GM19193 (cell line): ENCODE data around the gene OCEL1.

Experiments used
- POLR2A ChIP-seq: IDR thresholded peaks from 4 replicates; pipeline ENCODE4 v1.6.1; 2011; ENCODE audit not compliant: insufficient read depth, insufficient read length; ENCODE audit errors: extremely low read depth

The OCEL1 gene

DNA sequence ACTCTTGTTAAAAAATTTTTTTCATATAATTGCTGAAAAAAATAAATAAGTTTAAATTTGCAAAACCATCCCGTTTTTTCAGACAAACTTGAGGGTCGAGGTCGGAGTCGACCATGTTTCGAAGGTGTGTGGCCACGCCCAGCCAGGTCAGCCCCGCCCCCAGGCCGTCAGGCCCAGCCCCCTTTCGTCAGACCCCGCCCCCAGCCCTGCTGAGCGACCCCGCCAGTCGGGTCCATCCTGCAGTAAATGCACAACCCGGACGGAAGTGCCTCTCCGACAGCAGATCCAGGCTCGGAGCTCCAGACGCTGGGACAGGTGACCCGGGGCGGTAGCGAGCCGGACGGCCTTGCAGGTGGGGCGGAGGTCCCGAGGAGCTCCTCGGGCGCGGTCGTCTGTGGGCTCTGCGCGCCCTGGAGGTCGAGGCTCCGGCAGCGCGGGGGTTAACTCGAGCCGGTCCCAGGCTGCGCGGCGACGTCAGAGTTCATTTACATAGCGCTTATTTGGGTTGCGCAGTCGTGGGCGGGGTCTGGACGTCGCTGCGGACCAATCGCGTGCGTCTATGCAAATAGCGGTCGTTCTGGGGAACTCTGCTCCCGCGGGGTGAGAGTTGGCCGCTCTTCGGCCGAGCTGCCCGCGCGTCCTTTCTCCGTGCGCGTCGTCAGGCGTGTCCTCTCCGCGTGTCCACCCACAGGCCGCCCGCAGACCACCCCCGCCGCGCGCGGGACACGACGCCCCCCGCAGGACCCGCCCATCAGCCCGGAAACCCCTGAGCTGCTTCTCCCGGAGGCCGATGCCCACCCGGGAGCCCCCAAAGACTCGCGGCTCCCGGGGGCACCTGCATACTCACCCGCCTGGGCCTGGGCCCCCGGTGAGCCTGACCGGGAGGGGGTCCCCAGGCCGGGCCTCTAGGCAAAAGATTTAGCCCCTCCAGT is at the start of gene OCEL1:
TSS of gene OCEL1 (plus strand) at position 225 of the 932 bp plus-strand sequence. CDS start at position 247, 22 bp downstream.
- TF ChIP-seq POLR2A = peak; percentile 89

GRCh38 chr19:17178291-17178690 is 47.7 kb upstream of the OCEL1 start:
- no peak for TF ChIP-seq POLR2A

DNA sequence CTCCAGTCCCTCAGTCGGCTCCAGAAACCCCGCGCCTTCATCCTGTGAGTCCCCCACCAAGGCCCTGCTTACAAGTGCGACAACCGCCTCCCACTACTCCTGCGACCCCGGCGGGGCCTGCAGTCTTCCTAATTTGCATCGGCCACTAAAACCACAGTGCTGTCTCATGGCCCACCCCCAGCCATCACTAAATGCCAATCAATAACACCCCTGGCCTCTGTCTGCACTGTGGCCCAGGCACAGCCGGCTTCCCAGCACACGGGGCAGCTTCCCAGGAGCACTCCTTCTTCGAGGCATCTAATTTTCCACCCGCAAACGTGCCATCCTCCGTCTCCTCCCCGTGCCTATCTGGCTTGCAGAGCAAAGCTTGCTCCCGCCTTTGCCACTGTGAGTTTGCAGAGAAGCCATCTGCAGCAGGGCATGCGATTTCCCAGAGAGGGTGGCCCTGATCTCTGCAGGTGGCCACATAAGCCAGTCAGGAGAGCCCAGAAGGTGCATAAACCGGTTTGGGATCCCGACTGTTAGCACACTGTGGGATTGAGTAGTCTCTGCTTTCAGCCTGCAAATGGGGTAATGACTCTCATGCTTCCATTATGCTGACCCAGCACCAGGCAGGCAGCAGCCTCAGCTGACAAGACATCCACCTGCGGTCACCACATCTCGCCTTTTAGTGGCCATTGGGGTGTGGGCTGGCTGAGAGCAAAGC is 44.9 kb upstream of the OCEL1 start:
- TF ChIP-seq POLR2A = no peak

- TF ChIP-seq POLR2A = no peak
These were observed 42.7 kb upstream of the OCEL1 start for GRCh38 chr19:17183271-17183761.

- no peak for TF ChIP-seq POLR2A
These were observed 42.1 kb upstream of the OCEL1 start for GRCh38 chr19:17183858-17184321.

DNA sequence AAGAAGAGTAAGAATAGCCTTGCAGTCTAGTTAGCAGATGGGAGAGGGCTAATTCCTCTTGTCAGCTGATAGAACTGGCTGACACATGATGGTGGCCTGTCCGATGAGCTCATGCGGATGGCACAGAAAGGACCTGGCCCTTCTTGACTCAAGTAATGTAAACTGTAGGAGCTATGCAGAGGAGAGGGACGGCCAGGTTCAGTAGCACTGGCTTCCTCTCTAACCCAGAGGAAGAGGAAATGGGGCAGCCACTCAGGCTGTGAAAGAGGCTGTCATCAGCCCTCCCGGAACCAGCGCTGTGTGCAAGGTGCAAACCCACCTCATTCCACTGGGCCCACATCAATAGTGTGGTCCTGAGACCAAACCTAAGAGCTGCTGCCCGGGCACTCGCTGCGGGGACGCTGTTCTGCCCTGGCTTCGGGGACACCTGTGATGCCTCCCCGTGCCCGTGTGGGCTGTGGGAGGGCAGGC is 41.6 kb upstream of the OCEL1 start:
- peak; percentile 29 for TF ChIP-seq POLR2A

DNA sequence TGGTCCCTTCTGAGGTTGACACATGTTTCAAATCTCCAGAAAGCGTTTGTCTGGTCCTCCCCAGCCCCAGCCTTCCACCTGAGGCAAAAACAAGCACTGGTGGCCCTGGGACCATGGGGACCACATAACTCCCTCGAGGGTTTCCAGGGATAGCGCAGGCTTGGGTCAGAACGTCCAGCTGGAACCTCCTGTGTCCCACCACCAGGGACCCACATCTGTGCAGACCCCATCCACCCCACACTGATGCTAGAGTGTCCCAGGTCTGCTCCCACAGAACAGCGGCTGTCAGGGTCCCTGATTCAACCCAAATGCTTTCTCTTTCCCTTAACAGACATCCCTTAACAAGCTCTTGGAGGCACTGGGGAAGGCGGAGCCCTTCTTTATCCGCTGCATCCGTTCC is 40.4 kb upstream of the OCEL1 start:
- TF ChIP-seq POLR2A = no peak

- no peak for TF ChIP-seq POLR2A
These were observed 33.3 kb upstream of the OCEL1 start for GRCh38 chr19:17192751-17193150.

- no peak for TF ChIP-seq POLR2A
These were observed 31.4 kb upstream of the OCEL1 start for GRCh38 chr19:17194608-17195007.

DNA sequence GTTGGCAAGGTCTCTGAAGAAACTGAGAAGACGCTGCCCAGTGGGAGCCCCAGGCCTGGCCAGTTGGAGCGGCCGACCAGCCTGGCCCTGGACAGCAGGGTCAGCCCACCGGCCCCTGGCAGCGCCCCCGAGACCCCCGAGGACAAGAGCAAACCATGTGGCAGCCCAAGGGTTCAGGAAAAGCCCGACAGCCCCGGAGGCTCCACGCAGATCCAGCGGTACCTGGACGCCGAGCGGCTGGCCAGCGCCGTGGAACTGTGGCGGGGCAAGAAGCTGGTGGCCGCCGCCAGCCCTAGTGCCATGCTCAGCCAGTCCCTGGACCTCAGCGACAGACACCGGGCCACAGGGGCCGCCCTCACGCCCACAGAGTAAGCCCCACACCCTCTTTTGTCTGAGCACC is 30.9 kb upstream of the OCEL1 start:
- no peak for TF ChIP-seq POLR2A

GRCh38 chr19:17196610-17197009 is 29.4 kb upstream of the OCEL1 start:
- no peak for TF ChIP-seq POLR2A

DNA sequence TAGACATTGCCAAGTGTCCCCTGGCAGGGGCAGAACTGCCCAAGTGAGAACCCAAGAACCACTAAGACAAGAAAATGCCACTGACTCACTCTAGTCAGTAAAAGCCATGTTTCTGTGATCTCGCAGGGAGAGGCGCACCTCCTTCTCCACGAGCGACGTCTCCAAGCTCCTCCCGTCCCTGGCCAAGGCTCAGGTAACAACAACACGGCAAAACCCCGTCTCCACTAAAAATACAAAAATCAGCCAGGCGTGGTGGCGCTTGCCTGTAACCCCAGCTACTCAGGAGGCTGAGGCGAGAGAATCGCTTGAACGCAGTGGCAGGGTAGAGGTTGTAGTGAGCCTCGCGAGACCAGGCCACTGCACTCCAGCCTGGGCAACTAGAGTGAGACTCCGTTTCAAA is 28.4 kb upstream of the OCEL1 start:
- no peak for TF ChIP-seq POLR2A

DNA sequence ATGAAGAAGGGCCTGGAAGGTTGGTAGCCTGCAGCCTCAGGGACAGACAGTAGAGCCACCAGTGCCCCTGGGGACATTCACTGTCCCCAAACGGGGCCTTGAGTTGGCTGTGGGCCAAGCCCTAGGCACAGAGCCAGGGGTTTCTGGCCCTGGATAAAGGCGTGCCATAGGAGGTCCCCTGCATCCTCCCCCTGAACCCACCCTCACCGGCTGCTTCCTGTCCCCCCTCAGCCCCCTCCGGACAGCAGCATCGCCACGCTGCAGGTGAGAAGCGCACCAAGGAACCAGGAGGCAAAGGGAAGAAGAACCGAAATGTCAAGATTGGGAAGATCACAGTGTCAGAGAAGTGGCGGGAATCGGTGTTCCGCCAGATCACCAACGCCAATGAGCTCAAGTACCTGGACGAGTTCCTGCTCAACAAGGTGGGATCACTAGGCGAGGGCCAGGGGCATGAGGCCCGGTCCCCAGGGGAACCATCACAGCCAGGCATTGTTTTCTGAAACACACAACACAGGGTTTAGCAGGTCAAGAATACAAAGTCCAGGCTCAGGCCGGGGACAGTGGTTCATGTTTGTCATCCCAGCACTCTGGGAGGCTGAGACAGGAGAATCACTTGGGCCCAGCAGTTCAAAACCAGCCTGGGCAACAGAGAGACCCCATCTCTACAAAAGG is 25.5 kb upstream of the OCEL1 start:
- TF ChIP-seq POLR2A = no peak

- no peak for TF ChIP-seq POLR2A
These were observed 23.8 kb upstream of the OCEL1 start for GRCh38 chr19:17202249-17202648.

GRCh38 chr19:17202713-17203112 is 23.3 kb upstream of the OCEL1 start:
- TF ChIP-seq POLR2A = no peak

DNA sequence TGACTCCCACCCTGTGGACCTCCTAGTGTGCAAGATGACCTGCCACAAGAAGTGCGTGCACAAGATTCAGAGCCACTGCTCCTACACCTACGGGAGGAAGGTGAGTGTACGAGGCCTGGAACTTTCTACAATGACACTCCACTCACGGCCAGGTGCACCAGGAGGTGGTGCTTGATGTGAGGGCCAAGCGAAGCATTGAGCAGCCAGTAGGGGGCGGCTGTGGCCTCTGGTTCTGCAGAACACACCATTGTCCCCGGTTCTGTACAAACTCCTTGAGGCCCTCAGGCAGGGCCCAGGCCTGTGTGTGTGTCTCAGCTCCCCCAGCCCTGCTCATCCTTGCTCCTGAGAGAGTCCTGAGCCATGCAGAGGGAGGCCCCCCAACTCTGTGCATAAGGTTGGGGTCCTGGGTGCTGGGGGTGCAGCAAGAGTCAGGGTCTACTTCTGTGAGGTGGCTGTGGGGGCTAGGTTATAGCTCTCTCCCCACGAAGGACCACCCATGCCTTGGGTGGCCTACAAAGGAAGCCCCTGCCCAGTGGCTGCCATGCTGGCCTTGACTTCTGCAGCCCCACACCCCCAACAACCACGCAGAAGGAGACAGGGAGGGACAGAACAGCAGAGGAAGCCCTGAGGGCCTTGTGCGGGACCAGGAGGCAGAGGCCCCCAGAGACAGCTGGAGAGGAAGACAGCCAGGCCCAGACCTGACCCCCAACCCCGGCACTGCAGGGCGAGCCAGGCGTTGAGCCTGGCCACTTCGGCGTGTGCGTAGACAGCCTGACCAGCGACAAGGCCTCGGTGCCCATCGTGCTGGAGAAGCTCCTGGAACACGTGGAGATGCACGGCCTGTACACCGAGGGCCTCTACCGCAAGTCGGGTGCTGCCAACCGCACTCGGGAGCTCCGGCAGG is 20.5 kb upstream of the OCEL1 start:
- peak; percentile 10 for TF ChIP-seq POLR2A
